CD4-positive, alpha-beta T cell (primary cell): ENCODE data around the gene B4GALT6. TPM values are rescaled to one million over a fixed set of nuclear protein-coding genes. Genes with fewer than 3 reads are reported as not detected.

ENCODE experiments used
- ATAC-seq: fragments of 200-7000 bp; cut with Tn5 transposase; one replicate; pipeline ENCODE4 v1.10.0; 2022; ENCODE audit warnings: mild to moderate bottlenecking; ENCODE audit not compliant: poor library complexity
- CTCF ChIA-PET: fragments of 350-600 bp; sonication (Branson Sonifier 250); formaldehyde crosslinking; loops from one replicate; lab custom pipeline; 2021; ENCODE audit warnings: antibody characterized with exemption, inconsistent platforms; lab: Charles Lee
- POLR2A ChIA-PET: fragments of 350-600 bp; sonication (Branson Sonifier 250); formaldehyde crosslinking; loops from one replicate; lab custom pipeline; 2021; ENCODE audit warnings: antibody characterized with exemption, inconsistent platforms; lab: Charles Lee
- DNase-seq, 14 experiments: peaks; one replicate each; pipeline ENCODE4 v3.0.0-alpha.2; 2013 to 2020; ENCODE audit warnings: mixed read lengths in 2 of 14
- H3K27ac ChIP-seq, 2 donors: one replicate each; pipeline versions ENCODE4 v1.5.1 to v1.7.0; 2013; ENCODE audit warnings: low read length in 2 of 2, low read depth in 1 of 2, mild to moderate bottlenecking in 1 of 2
- H3K27me3 ChIP-seq, 2 experiments: 1 replicate in 1 of 2; 2 replicates in 1 of 2; pipeline versions ENCODE4 v1.6.1 to v1.7.0; 2013; ENCODE audit warnings: low read length in 2 of 2, control low read depth in 1 of 2, mild to moderate bottlenecking in 1 of 2, moderate library complexity in 1 of 2; ENCODE audit not compliant: insufficient read depth in 2 of 2, control insufficient read depth in 1 of 2
- H3K36me3 ChIP-seq: one replicate; pipeline ENCODE4 v1.6.1; 2013; ENCODE audit warnings: low read length, control low read depth; ENCODE audit not compliant: insufficient read depth
- H3K4me1 ChIP-seq: one replicate; pipeline ENCODE4 v1.6.1; 2013; ENCODE audit warnings: low read length, control low read depth; ENCODE audit not compliant: insufficient read depth
- H3K4me3 ChIP-seq: one replicate; pipeline ENCODE4 v1.5.1; 2013; ENCODE audit warnings: mild to moderate bottlenecking, low read length, moderate library complexity
- H3K9me3 ChIP-seq, 2 experiments: 1 replicate in 1 of 2; 2 replicates in 1 of 2; pipeline versions ENCODE4 v1.6.1 to v1.7.0; 2013; ENCODE audit warnings: low read length in 2 of 2, mild to moderate bottlenecking in 2 of 2, control low read depth in 1 of 2, moderate library complexity in 1 of 2; ENCODE audit not compliant: control insufficient read depth in 1 of 2, insufficient read depth in 1 of 2
- H3K27ac Mint-ChIP-seq: one replicate; pipeline ENCODE4 v1.8.0; 2020; ENCODE audit warnings: mixed read lengths
- H3K27me3 Mint-ChIP-seq: one replicate; pipeline ENCODE4 v1.8.0; 2021; ENCODE audit warnings: mixed read lengths
- H3K36me3 Mint-ChIP-seq: one replicate; pipeline ENCODE4 v1.8.0; 2021; ENCODE audit warnings: low read depth, mixed read lengths
- H3K4me1 Mint-ChIP-seq: one replicate; pipeline ENCODE4 v1.8.0; 2021; ENCODE audit warnings: low read depth, mixed read lengths
- H3K4me3 Mint-ChIP-seq: one replicate; pipeline ENCODE4 v1.8.0; 2020; ENCODE audit warnings: mild to moderate bottlenecking, mixed read lengths
- H3K9me3 Mint-ChIP-seq: one replicate; pipeline ENCODE4 v1.8.0; 2020; ENCODE audit warnings: mixed read lengths
- intact Hi-C, 2 experiments: fragments of 100-400 bp; cut with DNase I in 1 of 2; cut with micrococcal nuclease in 1 of 2; formaldehyde crosslinking; loops; one replicate each; pipeline versions ENCODE4 v1.15.1 to v1.9.0; 2023 to 2025; cut with DNase I, micrococcal nuclease
- total RNA-seq, 174 experiments: library from RNA in 2 of 174; stranded (reverse) in 2 of 174; gene quantifications; one replicate each; pipeline ENCODE4 v1.2.3 and lab custom pipeline; 2021 to 2026
- TF ChIP-seq, protein P1 (sequence below): fragments of 200-600 bp; IDR thresholded peaks from one replicate; pipeline ENCODE4 v1.8.0; 2022; ENCODE audit warnings: antibody characterized with exemption, mild to moderate bottlenecking

B4GALT6 gene
- total RNA-seq, 2 experiments from 2014 or later: 0.75 TPM; not detected in 1

DNA sequence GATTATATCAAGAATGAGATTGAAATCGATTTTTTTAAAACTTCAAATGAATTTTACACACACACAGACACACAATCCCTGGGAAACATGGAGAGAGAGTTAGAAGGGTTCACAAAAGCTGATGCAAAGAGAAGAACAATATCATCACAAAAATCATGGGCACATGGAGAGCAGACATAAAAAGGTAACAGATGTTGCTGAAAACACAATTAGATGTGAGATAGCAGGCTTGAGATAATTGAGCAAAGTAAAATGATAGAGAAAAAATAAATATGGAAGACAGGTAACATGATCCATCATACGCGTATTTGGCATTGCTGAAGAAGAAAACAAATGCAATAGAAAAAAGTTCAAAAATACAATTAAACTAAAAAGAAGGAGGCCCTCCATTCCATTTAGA, 11.6 kb upstream of the B4GALT6 start:
- CTCF ChIA-PET: no interaction called here
- Histone ChIP-seq H3K27ac (no peak overlapping the region), H3K27me3 (no peaks in the 10 kb centered on the region), H3K9me3 (no peaks in the 10 kb centered on the region), H3K4me3 (no peak overlapping the region), H3K4me1 (no peaks in the 10 kb centered on the region), H3K36me3 (no peaks in the 10 kb centered on the region)
- Mint-ChIP-seq H3K9me3 (no peaks in the 10 kb centered on the region), H3K27ac (no peak overlapping the region), H3K4me1 (no peaks in the 10 kb centered on the region), H3K36me3 (no peaks in the 10 kb centered on the region), H3K4me3 (no peak overlapping the region), H3K27me3 (peaks cover 7% of the 10 kb centered on the region)
- no peak for ATAC-seq
- intact Hi-C loops: no loop called here
- TF ChIP-seq, protein P1, sequence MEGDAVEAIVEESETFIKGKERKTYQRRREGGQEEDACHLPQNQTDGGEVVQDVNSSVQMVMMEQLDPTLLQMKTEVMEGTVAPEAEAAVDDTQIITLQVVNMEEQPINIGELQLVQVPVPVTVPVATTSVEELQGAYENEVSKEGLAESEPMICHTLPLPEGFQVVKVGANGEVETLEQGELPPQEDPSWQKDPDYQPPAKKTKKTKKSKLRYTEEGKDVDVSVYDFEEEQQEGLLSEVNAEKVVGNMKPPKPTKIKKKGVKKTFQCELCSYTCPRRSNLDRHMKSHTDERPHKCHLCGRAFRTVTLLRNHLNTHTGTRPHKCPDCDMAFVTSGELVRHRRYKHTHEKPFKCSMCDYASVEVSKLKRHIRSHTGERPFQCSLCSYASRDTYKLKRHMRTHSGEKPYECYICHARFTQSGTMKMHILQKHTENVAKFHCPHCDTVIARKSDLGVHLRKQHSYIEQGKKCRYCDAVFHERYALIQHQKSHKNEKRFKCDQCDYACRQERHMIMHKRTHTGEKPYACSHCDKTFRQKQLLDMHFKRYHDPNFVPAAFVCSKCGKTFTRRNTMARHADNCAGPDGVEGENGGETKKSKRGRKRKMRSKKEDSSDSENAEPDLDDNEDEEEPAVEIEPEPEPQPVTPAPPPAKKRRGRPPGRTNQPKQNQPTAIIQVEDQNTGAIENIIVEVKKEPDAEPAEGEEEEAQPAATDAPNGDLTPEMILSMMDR: no peak
- no peak for DNase-seq
- POLR2A ChIA-PET: no interaction called here

GRCh38 chr18:31694297-31694696, 9.9 kb upstream of the B4GALT6 start:
- H3K36me3 ChIP-seq: no peaks in the 10 kb centered on the region
- no peak overlapping the region for H3K4me3 Mint-ChIP-seq
- H3K9me3 ChIP-seq: no peaks in the 10 kb centered on the region
- H3K4me1 ChIP-seq: no peaks in the 10 kb centered on the region
- TF ChIP-seq, protein P1: no peak
- ChIA-PET POLR2A (no interaction called here), CTCF (no interaction called here)
- H3K36me3 Mint-ChIP-seq: no peaks in the 10 kb centered on the region
- H3K27ac ChIP-seq: no peak overlapping the region
- intact Hi-C loops: no loop called here
- H3K27me3 Mint-ChIP-seq: peaks cover 8% of the 10 kb centered on the region
- ATAC-seq: no peak
- no peak for DNase-seq
- H3K9me3 Mint-ChIP-seq: no peaks in the 10 kb centered on the region
- H3K4me1 Mint-ChIP-seq: no peaks in the 10 kb centered on the region
- no peak overlapping the region for H3K27ac Mint-ChIP-seq
- no peak overlapping the region for H3K4me3 ChIP-seq
- H3K27me3 ChIP-seq: no peaks in the 10 kb centered on the region

DNA sequence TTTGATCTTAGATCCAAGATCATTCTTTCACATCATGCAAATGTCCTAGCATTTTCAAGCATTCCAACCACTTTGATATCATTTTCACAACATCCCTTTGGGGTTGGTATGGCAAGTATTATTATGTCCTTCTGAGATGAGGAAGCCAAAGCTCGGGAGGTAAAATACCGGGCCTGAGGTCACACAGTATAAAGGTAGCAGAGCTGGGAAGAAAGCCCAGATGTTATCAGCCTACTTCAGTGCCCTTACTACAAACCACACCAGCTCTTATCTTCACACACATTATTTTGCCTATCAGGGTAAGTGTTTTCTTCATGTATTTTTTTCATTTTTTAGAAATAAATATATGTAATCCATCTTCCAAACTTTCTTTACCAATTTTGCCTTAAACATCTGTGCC, 4.2 kb upstream of the B4GALT6 start:
- intact Hi-C loops: no loop called here
- H3K4me3 Mint-ChIP-seq: no peak overlapping the region

More for the DNA sequence above, 4.2 kb upstream of the B4GALT6 start:
- H3K4me1 Mint-ChIP-seq: peaks cover 13% of the 10 kb centered on the region
- ChIA-PET POLR2A (no interaction called here), CTCF (no interaction called here)
- Histone ChIP-seq H3K4me3 (no peak overlapping the region), H3K9me3 (no peaks in the 10 kb centered on the region), H3K27me3 (peaks cover 0 to 28% of the 10 kb centered on the region in 2 experiments), H3K4me1 (peaks cover 12% of the 10 kb centered on the region), H3K27ac (no peak overlapping the region), H3K36me3 (no peaks in the 10 kb centered on the region)
- no peaks in the 10 kb centered on the region for H3K36me3 Mint-ChIP-seq
- H3K27me3 Mint-ChIP-seq: peaks cover 40% of the 10 kb centered on the region
- DNase-seq (no peak), ATAC-seq (no peak)
- H3K9me3 Mint-ChIP-seq: no peaks in the 10 kb centered on the region
- no peak overlapping the region for H3K27ac Mint-ChIP-seq
- TF ChIP-seq, protein P1: no peak
